GM19452 (cell line): ENCODE measurements around the gene STAC3.

Source experiments
- ATAC-seq: cut with Tn5 transposase; IDR thresholded peaks from one replicate; pipeline ENCODE4 v1.9.1; 2021; ENCODE audit not compliant: unreplicated experiment

STAC3 gene

GRCh38 chr12:57212701-57213057 lies 38.3 kb downstream of the STAC3 start:
- ATAC-seq, result no peak

DNA sequence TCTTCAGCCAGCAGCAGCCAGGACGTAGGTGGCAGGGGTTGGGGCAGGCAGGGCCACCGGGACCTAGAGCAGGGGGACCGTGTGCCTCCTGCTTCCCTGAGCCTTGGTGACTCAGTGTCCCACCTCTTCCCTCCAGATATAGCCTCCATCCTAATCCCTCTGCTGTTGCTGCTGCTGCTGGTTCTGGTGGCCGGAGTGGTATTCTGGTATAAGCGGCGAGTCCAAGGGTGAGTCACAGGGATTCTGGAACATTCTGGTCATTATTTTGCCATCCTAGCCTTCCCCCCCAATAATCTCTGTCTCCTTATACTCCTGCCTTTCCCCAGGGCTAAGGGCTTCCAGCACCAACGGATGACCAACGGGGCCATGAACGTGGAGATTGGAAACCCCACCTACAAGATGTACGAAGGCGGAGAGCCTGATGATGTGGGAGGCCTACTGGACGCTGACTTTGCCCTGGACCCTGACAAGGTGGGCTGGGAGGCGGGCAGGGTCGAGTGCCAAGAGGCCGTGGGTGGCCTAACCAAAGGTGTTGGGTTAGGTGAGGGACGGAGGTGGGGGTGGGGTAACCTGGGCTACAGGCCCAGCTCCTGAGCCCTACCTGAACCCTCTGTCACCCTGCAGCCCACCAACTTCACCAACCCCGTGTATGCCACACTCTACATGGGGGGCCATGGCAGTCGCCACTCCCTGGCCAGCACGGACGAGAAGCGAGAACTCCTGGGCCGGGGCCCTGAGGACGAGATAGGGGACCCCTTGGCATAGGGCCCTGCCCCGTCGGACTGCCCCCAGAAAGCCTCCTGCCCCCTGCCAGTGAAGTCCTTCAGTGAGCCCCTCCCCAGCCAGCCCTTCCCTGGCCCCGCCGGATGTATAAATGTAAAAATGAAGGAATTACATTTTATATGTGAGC lies 38.9 kb downstream of the STAC3 start:
- no peak for ATAC-seq

DNA sequence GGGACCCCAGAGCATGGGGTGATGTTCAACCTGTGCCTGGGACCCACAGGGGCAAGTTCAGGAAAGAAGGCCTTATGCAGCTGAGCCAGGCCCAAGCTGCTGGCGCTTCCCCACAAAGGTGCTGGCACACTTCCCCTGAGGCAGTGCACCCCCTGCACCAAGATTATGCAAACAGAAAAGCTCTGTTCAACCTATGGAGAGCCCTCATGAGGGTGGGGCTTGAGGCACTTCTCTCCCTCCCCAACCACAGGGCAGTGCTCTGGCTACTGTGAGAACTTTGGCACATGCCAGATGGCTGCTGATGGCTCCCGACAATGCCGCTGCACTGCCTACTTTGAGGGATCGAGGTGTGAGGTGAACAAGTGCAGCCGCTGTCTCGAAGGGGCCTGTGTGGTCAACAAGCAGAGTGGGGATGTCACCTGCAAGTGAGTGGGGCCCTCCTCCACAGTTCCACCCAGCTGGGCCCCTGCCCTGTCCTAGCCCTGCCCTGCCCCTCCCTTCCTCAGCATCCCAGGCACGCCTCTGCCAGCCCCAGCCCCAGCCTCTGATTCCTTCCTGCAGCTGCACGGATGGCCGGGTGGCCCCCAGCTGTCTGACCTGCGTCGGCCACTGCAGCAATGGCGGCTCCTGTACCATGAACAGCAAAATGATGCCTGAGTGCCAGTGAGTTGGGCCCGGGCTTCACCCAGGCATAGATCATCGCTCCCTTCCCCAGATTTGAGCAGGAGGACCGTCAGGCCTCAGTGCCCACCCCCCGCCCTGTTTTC lies 39.9 kb downstream of the STAC3 start:
- ATAC-seq, result no peak

DNA sequence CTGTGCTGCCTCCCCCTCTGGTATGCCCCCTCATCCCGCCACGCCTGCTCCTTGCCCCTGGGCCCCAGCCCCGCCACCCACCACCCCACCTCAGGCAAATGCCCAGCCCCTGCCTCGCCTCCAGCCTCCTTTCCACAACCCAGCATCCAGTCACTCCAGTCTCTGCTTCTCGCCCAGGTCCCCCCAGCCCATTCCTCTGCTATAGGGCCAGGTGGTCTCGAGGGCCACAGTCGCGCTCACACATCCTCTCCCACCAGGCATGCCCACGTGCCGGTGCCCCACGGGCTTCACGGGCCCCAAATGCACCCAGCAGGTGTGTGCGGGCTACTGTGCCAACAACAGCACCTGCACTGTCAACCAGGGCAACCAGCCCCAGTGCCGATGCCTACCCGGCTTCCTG lies 40.5 kb downstream of the STAC3 start:
- no peak for ATAC-seq

- ATAC-seq, result no peak
Observed at GRCh38 chr12:57209916-57210315, 41.1 kb downstream of the STAC3 start.

- ATAC-seq, result no peak
Observed at GRCh38 chr12:57208631-57209282, 42.2 kb downstream of the STAC3 start.

DNA sequence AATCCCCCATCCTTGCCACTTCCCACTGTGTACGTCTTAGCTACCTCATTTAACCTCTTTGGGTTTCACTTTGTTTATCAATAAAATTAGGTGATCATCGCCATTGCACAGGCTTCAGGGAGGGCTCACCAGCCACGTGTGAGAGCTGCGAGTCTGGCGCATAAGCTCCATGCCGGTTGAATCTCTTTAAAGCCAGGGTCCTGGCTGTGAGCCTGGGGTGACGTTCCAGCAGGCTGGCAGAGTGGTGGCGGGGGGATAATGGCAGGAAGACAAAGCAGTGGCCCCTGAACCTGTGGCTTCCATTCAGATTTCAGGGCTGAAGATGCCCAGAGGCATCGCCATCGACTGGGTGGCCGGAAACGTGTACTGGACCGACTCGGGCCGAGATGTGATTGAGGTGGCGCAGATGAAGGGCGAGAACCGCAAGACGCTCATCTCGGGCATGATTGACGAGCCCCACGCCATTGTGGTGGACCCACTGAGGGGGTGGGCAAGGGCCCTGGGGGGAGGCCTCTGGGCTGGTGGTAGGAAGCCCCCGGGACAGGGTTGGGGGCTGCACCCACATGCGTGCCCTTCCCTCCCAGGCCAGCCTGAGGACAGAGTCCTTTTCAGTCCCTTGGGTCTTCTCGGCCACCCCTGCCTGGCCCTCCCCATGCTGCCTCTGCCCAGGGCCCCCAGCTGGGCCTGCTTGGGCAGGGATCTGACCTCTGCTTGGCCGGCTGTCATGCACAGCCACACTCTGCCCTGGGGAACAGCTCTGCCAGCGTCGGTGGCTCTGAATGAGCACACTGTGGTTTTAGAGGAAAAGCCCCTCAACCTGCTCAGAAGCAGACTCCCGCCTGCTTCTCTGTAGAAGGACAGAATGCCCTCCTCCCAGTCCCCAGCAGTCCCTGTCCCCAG lies 43.0 kb downstream of the STAC3 start:
- ATAC-seq, result no peak

DNA sequence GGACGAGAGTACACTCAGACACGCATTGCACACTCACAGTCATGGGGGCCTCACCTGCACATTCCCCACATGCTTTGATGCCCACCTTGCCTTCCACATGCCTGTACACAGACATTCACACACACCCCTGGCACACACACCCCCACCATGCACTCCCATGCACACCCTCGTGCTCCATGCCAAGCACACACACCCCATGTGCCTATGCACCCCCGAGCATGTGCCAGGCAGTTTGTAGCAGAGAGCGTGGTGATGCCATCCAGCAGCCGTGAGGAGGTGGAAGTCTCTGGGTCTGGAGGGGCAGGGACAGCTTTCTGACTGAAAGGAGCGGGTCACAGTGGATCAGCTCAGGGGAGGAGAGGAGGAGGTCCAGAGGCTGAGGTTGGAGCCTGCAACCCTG lies 45.1 kb downstream of the STAC3 start:
- ATAC-seq, result no peak

- ATAC-seq, result no peak
Observed at GRCh38 chr12:57205186-57205585, 45.8 kb downstream of the STAC3 start.

GRCh38 chr12:57204454-57204853 lies 46.5 kb downstream of the STAC3 start:
- ATAC-seq, result no peak

- no peak for ATAC-seq
Observed at GRCh38 chr12:57203791-57204190, 47.2 kb downstream of the STAC3 start.

DNA sequence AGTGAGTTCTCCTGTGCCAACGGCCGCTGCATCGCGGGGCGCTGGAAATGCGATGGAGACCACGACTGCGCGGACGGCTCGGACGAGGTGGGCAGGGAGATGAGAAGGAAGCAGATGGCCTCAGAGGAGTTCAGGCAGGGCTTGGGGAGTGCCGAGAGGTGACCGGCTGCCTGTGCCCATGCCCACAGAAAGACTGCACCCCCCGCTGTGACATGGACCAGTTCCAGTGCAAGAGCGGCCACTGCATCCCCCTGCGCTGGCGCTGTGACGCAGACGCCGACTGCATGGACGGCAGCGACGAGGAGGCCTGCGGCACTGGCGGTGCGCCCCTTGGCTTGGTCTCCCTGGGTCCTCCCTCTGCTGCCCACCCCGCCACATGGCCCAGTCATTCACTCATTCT lies 47.8 kb downstream of the STAC3 start:
- ATAC-seq, result no peak

DNA sequence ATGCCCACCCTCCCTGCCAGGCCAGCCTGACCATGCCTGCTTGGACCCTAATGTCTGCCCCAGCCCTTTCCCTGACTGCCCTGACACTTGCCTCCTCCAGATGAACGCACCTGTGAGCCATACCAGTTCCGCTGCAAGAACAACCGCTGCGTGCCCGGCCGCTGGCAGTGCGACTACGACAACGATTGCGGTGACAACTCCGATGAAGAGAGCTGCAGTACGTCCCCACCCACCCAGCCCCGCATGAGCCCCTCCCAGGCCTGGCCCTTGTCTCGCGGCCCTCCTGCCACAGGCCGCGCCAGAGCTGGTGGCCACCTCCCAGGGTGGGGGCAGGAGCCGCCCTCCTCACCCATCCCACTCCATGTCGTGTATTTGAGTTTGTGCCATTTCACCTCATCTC lies 48.7 kb downstream of the STAC3 start:
- no peak for ATAC-seq

GRCh38 chr12:57201631-57202030 lies 49.4 kb downstream of the STAC3 start:
- no peak for ATAC-seq

- no peak for ATAC-seq
Observed at GRCh38 chr12:57201219-57201618, 49.8 kb downstream of the STAC3 start.

- ATAC-seq, result no peak
Observed at GRCh38 chr12:57200497-57200896, 50.5 kb downstream of the STAC3 start.

DNA sequence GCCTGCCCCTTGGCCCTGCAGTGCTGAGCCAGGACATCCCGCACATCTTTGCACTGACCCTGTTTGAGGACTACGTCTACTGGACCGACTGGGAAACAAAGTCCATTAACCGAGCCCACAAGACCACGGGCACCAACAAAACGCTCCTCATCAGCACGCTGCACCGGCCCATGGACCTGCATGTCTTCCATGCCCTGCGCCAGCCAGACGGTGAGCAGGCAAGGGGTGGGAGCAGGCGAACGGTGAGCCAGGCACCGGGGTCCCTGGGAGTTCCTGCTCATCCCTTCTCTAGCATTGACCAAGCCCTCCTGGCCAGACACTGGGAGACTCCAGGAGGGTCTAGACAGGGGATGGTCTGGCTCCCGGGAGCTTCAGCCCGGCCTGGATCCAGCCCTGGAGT lies 51.8 kb downstream of the STAC3 start:
- ATAC-seq, result no peak

DNA sequence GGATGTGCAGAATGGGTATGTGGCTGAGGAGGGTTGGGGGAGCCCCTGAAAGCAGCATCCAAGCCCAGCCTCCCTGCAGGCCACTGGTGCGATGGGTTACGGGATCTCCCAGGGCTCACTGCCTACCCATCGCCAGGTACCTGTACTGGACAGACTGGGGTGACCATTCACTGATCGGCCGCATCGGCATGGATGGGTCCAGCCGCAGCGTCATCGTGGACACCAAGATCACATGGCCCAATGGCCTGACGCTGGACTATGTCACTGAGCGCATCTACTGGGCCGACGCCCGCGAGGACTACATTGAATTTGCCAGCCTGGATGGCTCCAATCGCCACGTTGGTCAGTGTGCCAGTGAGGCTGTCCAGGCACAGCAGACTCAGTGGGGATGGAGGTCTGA lies 52.7 kb downstream of the STAC3 start:
- ATAC-seq, result no peak

GRCh38 chr12:57196956-57197355 lies 54.0 kb downstream of the STAC3 start:
- no peak for ATAC-seq

DNA sequence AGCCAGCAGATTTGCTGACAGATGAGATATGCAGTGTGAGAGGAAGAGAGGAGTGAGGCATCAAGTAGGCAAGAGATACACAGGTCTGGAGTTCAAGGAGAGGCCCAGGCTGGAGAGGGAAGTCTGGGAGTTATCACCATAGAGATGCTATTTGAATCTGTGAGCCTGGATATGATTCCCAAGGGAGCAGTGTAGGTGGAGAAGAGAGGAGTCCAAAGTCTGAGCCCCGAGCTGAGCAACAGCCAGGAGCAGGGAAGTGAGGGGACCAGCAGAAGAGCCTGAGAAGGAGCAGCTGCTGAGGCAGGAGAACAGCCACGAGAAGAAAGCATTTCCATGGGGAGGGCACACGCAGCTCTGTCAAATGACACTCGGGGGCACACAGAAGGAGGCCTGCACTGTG lies 54.5 kb downstream of the STAC3 start:
- ATAC-seq, result no peak
